Activated CD4-positive, alpha-beta T cell treated with anti-CD3 and anti-CD28 coated beads for 48 hours (primary cell): Measurements from ENCODE around the gene MATN1.
A peak's percentile ranks its signal among the peaks of the same experiment; 100 is the strongest.
"Not testable (repeated sequence)": the region's sequence is repeated elsewhere in the genome, so short reads cannot be mapped to it uniquely, and the experiment has no call there.

Source experiments
- DNase-seq: peaks from one replicate; pipeline ENCODE4 v3.0.0-alpha.2; 2020

Gene MATN1, protein sequence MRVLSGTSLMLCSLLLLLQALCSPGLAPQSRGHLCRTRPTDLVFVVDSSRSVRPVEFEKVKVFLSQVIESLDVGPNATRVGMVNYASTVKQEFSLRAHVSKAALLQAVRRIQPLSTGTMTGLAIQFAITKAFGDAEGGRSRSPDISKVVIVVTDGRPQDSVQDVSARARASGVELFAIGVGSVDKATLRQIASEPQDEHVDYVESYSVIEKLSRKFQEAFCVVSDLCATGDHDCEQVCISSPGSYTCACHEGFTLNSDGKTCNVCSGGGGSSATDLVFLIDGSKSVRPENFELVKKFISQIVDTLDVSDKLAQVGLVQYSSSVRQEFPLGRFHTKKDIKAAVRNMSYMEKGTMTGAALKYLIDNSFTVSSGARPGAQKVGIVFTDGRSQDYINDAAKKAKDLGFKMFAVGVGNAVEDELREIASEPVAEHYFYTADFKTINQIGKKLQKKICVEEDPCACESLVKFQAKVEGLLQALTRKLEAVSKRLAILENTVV

DNA sequence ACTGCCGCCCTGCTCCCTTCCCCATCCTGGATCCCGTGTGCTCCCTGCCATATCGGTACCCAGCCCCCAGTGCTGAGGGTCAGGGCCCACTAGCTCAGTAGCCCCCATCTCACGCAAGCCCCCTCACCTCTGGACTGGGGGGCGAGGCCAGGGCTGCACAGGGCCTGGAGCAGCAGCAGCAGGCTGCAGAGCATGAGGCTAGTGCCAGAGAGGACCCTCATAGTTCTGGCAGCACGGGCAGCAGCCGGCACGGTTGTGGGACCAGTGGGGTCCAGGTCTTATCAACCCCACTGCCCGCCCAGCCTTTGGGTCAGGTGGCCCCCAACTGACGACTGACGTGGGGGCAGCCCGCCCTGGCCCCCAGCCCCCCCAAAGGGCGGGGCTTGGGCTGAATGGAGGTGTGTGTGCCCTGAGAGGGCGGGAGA, at the start of gene MATN1:
TSS of gene MATN1 (minus strand) at position 255 of the 425 bp plus-strand sequence. CDS start at position 221, 34 bp downstream.
- DNase-seq = no peak

DNA sequence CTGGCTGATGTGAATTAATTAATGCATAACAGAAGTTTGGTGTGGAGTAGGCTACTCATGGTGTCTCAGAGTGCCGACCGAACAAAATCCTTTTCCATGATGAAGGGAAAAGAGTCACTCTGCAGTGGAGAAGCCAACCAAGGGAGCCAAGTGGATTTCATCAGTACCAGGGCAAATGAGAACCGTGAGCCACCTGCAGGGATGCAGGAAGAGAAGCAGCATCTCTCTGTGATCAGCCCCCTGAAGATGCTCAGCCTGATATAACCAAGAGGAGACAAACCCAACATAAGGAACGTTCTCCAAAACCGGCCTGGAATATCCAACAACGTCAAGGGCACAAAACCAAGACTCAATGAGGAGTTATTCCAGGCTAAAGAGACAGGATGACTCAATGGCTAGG, 47.6 kb upstream of the MATN1 start:
- DNase-seq = no peak

DNA sequence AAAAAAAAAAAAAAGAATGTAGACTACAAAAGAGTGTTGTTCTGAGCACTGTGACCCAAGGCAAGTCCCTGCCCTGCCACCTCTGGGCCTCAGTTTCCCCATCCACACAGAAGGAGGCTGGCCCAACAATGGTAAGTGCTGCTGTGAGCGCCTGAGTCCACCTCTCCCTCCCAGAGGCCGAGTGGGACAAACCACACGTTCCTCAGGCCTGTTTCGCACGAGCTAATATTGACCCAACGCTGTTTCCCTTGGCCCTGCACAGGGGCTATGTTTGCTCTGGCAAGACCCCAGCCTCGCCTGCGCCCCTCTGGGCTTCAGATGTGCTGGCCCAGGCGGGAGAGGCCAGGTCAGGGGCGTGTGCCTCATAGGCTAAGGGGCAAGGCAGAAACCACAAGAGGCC, 46.8 kb upstream of the MATN1 start:
- no peak for DNase-seq

DNA sequence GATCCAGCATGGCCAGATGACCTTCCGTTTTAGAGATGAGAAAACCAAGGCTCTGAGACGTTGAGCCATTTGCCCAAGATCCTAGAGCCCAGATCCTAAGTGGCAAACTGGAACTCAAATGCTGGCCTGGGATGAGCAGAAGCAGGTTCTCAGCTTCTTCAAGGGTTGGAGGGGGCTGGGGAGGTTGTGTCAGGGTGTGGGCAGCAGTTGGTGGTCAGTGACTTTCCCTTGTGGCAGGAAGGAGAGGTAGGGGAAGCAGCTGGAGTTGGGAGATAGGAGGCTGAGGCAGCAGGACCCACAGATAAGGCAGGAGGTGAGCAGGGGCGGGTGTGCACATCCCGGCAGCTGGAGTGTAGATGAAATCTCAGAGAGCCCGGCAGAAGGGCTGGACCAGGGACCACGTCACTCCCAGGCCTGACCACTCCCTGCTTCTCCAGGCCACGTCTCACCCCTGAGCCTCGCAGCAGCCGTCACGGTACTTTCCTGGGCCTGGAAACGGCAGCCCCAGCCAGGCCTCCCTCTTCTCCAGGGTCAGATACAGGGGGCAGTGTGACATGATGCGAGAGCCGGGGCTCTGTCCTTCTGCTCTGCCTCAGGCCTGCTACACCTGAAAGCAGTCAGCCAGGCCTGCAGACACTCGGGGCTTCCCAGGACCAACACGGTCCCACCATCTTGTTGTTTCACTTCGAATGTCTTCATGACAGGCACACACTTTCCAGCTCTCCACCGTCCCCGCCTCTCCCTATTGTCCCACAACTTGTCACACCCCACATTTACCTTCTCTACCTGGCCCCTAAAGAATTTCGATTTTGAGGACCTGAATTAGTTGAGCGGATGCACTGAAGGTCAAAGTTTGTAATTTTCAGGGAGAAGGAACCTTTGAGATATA, 45.7 kb upstream of the MATN1 start:
- no peak for DNase-seq

DNA sequence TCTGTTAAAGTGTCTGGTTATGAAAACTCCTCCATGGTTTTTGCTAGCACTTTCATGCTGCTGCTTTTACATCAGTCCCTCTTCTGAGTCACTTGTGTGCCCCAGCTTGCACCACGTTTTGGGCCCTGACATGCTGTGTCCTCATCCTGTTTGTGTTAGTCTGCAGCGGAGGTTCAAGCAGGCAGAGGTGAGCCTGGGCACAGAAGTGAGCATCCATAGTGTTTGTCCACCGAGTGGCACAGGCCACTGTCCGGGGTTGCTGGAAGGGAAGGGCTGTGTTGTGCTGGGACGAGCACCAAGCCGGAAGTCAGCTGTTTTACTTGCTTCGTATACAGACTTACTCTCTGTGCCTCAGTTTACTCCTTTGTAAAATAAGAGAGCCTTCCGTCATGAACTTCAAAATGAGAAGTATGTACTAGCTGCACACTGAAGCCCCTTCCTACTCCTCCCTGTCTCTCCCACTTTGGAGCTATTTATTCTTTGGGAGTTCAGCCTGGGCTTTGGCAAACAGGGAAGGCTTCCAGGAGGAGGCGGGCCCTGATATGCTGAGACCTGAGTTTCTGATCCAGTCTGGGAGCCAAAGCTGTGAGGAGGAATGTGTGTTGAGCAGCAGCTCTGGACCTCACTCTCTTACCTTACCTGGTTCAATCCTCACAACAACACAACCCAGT, 44.9 kb upstream of the MATN1 start:
- DNase-seq = no peak

DNA sequence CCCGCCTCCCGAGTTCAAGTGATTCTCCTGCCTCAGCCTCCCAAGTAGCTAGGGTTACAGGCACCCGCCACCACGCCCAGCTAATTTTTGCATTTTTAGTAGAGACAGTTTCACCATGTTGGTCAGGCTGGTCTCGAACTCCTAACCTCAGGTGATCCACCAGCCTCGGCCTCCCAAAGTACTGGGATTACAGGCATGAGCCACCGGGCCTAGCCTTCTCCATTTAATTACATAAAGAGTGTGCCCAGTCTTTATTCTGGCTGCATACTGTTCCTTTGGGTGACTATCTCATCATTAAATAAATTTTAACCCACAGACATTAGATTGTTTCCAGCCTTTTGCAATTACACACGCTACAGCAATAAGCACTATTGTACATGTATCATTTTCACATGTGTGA, 43.6 kb upstream of the MATN1 start:
- DNase-seq = not testable (repeated sequence)

DNA sequence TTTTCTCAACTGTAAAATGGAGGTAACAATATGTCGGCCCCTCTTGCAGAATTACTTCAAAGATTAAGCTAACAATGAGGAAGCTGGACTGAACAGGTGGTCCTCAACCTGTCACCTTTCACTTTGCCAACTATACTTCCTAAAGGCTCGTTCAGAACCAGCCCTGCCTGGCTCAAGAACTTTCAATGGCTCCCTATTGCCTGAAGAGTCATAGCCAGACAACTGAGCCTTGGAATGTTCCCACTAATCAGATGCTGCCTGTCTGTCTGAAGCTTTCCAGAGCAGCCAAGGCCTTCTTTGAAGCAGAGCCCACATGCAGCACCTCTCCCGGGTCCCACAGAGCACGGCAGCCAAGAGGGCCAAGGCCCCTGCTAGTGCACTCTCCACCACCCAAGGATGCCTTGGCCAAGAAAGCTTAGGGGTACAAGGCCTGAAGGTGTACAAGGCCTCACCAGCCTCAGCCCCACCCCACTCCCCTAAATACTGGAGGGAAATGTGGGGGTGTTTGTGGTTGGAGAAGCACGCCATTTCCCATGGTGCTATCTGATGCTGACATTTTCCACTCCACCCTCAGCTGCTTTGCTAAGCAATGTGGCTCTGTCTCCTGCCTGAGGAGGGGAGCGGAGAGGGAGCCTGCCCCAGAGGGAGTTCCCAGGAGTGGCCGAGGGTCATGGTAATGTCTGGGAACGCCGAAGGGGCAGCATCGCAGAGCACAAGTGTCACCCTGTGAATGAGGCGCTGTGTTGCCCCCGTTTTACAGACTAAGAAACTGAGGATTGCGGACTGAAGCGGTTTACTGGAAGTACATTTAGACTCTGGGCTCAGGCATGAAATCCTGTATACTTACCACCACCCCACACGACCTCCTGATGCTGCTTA, 42.4 kb upstream of the MATN1 start:
- peak; percentile 43 for DNase-seq

DNA sequence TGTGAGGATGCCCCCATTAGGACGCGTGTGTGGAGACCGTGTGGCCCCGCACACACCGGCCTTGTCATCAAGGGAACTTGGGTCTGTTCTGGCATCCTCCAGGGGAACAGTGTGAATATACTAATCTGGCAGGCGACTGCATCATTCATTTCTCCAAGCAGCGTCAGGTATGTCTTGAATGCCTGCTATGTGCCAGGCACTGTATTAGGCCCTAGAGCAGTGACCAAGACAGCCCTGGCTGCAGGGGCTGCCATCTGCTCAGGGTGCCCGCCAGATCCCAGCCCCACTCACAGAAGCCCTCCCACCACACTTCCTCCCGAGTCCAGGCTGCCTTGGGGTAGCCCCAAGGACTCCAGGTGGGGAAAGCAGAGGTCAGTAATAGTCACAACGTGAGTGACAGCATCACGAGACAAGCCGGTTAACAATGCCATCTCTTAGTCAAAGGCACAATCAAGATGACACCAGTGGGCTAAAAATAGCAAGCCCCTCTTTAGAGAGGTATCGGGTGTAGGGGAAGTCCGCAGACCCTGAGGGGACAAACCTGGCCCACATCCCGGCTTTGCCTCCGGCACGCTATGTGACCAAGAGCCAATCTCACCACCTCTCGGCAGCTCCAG, 41.7 kb upstream of the MATN1 start:
- DNase-seq = no peak

DNA sequence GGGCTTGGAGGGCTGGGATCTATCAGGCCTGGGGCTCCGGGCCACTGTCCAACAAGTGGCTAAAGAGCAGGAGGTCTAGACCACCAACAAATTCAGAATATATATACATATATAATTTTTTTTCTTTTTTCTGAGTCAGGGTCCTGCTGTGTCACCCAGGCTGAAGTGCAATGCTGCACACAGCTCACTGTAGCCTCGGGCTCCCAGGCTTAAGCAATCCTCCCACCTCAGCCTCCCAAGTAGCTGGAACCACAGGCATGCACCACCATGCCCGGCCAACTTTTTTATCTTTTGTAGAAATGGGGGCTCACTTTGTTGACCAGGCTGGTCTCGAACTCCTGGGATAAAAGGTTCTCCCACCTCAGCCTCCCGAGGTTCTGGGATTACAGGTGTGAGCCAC, 41.0 kb upstream of the MATN1 start:
- no peak for DNase-seq

DNA sequence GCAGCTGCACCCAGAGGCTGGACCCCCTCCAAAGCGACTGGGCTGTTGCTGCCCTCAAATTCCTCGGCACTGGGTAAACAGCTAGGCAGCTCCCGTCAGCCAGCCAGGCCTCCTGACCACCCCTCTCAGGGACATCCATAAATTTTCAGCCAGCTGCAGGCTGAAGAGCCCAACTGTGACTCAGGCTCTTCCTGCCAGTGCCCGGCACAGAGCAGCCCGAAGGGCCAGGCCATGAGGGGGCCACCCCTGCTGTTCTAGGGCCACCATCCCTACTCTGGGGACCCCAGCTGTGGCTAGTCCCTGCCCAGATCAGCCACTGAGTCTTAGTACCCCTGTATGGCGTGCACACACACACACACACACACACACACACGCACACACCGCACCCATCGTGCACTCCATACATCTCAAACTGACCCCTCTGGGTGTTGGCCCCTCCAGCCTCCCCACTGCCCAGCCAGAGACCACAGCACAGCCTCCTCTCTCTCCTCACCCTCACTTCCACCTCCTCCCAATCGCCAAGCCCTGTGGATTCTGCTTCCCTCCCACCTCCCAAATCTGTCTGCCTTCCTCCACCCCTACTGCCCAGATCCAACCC, 40.4 kb upstream of the MATN1 start:
- DNase-seq = no peak

DNA sequence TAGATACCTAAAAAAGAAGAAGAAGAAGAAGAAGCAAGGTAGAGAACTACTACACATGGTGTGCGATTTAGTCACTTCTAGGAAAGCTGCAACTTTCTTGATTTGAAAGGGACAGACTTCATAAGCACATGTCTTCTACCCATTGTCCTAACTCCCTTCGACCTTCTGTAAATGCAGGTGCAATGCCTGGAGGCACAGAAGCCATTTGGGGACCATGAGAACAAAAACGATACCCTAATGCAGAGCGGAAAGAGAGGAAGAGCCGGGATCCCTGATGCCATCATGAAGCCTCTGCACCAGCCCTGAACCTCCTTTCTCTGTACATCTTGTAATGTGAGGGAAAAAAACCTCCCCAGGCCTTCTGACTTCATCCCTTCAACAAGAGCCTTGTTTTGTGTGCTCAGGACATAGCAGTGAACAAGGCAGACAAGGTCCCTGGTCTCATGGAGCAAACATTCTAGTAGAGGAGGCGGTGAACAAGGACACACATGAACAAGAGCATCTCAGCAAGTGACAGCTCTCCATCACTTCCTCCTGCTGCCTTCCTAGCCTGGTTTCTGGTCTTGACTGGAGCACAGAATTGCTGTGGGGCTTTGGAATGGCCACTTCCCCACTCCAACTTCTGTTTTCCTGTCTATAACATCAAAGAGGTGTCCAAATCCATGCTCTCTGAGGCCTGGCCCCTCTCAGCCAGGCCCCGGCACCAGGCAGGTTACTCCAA, 39.7 kb upstream of the MATN1 start:
- DNase-seq = no peak

DNA sequence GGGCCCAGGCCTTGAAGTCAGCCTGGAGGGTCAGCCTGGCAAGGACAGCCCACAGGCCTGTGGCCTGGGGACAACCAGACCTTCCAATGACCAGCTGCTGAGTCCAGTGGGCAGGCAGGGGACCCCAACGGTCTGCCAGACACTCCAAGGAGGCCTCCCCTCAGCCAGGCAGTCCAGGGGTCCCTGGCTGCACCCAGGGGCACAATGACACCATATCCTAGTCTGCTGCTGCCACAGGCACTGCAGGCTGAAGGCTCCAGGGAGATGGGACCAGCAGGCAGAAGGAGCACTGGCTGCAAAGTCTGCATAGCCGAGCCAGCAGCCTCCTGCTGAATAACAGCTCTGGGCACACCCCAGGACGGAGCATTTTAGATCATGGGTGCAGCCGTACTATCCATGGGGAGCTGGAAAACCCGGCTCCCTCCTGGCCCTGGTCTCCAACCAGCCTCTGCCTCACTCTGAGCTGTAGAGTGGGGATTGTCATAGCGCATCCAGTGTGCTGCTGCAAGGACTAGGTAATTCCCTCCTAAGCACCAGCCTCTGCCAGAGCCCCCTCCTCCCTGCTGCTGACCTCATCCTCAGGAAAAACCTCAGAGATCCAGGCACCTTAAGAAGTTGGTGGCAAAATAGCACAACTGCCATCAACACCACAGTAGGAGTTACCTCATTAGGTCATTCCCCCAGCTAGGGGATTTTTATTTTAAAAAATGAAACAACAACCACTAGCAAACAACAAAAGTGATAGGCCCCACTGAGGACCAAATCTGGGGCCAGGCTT, 39.0 kb upstream of the MATN1 start:
- DNase-seq = no peak

DNA sequence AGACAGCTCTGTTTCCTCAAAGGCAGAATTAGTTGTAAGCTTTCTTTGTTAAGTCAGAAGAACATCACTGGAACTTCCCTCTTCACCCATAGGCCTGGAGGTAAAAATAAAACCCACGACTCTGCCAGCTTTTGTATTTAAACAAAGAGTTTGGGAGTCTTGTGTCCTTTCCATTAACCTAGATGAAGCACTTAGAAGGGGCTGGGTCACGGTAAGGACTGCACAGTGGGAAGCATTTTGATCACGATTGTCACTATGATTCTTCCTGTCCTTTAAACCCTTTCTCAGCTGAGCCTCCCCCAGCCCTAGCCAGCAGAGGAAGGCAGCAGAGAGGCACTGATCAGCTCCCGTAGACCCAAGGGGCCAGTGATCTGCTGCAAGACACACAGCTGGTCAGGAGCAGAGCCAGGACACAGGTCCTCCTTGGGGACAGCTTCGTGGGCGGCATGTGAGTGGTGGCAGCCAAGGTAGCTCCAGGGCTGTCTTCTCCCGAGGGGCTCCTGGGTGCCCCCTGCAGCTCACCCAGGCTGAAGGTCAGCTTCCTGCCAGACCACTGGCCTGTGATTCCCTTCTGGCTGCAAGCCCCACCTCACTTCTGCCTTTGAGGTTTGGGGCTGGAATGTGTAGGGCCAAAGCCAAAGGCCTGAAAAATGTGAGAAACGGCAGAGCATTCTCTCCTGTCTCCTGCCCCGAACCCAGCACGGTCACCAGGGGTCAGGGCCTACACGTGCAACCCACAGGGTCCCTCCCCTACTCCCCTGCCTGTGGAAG, 38.2 kb upstream of the MATN1 start:
- no peak for DNase-seq

DNA sequence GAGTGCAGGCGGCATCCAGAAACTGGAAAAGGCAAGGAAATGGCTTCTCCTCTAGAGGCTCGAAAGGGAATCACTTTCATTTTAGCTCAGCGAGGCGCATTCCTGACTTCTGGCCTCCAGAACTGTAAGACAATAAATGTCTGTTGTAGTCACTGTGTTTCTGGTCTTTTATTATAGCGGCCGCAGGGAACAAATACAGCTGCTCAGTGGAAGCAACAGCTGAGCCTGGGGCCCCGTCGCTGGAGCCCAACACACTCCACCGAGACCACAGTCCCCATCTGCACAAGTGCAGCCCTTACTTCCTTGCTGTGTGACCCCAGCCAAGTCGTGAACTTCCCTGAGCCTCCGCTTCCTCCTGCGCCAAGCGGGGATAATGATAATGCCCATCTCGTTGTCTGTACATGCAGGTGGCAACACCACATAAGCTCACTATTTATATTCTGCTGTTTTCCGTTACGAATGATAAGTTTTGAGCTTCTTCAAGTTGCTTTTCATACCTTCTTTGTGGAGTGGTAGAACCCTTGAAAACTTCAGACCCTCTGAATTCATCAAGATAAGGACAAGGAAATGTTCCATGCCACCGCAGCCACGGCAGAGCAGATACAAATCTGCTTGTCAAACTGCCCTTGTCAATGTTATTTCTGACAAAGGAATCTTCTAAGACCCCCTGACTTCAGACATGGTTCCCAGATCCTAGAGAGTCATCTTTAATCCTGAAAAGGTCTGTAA, 37.4 kb upstream of the MATN1 start:
- DNase-seq = no peak

DNA sequence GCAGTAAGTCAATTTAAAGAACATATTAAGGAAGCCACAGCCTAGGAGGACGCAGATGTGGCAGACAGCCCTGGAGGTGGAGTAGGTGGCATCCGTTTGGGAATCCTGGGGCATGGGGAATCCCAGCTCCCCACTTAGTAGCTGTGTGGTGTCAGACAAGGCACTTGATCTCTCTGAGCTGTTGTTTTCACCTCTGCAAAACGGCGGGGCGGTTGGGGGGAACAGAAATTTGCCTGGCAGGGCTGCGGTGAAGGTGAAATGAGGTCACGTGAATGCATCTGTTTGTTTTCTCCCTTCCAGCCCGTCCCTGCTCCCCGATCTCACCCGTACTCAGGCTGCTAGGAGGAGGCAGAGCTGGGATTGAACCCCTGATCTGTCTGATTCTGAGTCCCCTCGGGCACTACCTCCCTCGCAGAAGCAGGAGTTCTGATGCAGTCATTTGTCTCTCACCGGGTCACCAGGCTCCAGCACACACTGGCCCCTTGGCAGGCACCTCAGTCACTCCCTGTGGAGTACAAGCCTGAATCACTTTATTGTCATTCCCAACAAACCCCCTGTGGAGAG, 36.4 kb upstream of the MATN1 start:
- peak; percentile 67 for DNase-seq

DNA sequence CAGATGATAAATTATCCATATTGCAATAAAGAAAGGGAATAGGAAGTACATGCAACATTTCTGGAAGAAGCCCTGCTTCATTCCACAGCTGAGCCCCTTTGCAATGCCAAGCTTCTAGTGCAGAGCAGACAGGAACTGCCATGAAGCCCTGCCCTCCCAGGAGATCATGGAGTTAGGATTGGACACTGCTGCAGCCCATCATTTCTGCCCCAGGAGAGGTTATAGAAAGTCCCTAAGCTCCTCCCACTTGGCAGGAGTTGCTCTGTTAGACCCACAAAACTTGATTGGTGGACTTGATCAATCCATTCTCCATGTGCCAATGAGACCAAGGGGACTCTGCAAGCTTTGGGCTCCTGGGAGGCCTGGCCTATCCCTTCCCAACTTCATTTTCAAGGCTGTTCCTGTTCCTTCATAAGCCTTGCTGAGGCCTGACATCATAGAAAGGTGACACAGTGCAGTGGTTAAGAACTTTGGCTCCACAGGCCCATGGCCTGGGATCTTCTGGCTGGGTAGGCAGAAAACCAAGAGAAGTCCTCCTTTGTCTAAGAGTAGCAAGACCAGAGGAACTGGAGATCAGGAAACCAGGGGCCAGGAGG, 35.5 kb upstream of the MATN1 start:
- DNase-seq = peak; percentile 71

DNA sequence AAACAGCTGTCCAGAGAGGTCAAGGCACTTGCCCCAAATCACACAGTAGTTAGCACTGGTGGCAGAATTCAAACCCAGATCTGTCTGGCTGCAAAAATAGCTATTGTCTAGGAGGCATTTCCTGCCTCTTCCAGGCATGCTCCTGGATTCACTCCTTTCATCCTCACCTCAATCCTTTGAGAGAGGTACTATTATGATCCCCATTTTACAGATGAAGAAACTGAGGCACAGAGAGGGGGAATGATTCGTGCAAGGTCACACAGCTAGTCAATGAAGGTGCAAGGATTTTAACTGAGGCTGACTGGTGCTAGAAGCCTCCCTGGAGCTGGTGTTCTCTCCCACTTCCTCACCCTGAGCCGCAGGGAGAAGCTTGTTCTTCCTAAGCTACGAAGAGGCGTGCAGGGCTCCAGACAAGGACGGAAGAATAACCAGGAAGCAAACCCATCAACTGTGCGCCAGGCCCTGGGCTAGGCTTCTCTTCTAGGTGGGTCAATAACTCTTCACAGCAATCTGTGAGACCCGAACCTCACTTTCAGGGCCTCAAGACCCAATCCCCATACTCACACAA, 34.8 kb upstream of the MATN1 start:
- DNase-seq = no peak
